Neural cell (in vitro differentiated cells): ENCODE results near the gene DUOX1. TPM values are rescaled to one million over a fixed set of nuclear protein-coding genes. Genes with fewer than 3 reads are reported as not detected.

Source experiments
- H2AFZ ChIP-seq: fragments of 200-600, 300-800 bp; sonication (generic), shearing (Covaris generic); 2 replicates; pipeline ENCODE4 v1.6.0; 2014; ENCODE audit warnings: low read depth, mild to moderate bottlenecking, antibody characterized with exemption, low read length, moderate library complexity
- H3F3A ChIP-seq: fragments of 200-600 bp; shearing (Covaris generic); 2 replicates; pipeline ENCODE4 v1.6.1; 2016; ENCODE audit warnings: mild to moderate bottlenecking, moderate library complexity, mixed read lengths, antibody characterized with exemption, low read length; ENCODE audit not compliant: insufficient read depth, poor library complexity, severe bottlenecking
- H3K27ac ChIP-seq: fragments of 200-600, 300-800 bp; sonication (generic), shearing (Covaris generic); 2 replicates; pipeline ENCODE4 v1.5.1; 2014; ENCODE audit warnings: mild to moderate bottlenecking, low read length, moderate library complexity
- H3K27me3 ChIP-seq: fragments of 300-800, 200-600 bp; sonication (generic), shearing (Covaris generic); 2 replicates; pipeline ENCODE4 v1.6.0; 2014; ENCODE audit warnings: mild to moderate bottlenecking, low read depth, low read length, moderate library complexity; ENCODE audit not compliant: insufficient read depth
- H3K36me3 ChIP-seq: fragments of 300-800, 200-600 bp; sonication (generic), shearing (Covaris generic); 2 replicates; pipeline ENCODE4 v1.5.1; 2014; ENCODE audit warnings: mild to moderate bottlenecking, antibody characterized with exemption, low read length, moderate library complexity; ENCODE audit not compliant: insufficient read depth
- H3K4me2 ChIP-seq: fragments of 300-800, 200-600 bp; sonication (generic), shearing (Covaris generic); 2 replicates; pipeline ENCODE4 v1.6.0; 2014; ENCODE audit warnings: mild to moderate bottlenecking, low read length
- H3K4me3 ChIP-seq: fragments of 300-800, 200-600 bp; sonication (generic), shearing (Covaris generic); 2 replicates; pipeline ENCODE4 v1.5.1; 2014; ENCODE audit warnings: mild to moderate bottlenecking, low read length, moderate library complexity
- H3K79me2 ChIP-seq: fragments of 200-600 bp; shearing (Covaris generic); replicated peaks from 2 replicates; pipeline ENCODE4 v1.6.0; 2014; ENCODE audit warnings: mild to moderate bottlenecking, low read length, moderate library complexity; ENCODE audit not compliant: insufficient read depth
- H3K9ac ChIP-seq: fragments of 300-800, 200-600 bp; sonication (generic), shearing (Covaris generic); 2 replicates; pipeline ENCODE4 v1.6.1; 2016; ENCODE audit warnings: mild to moderate bottlenecking, low read length, mixed read lengths
- H3K9me2 ChIP-seq: fragments of 200-600 bp; shearing (Covaris generic); 2 replicates; pipeline ENCODE4 v1.6.1; 2016; ENCODE audit warnings: mild to moderate bottlenecking, low read length, mixed read lengths; ENCODE audit not compliant: insufficient read depth
- H3K9me3 ChIP-seq: fragments of 200-600, 300-800 bp; sonication (generic), shearing (Covaris generic); 2 replicates; pipeline ENCODE4 v1.6.1; 2016; ENCODE audit warnings: mild to moderate bottlenecking, mixed run types, low read length, moderate library complexity, mixed read lengths
- H4K20me1 ChIP-seq: fragments of 200-600 bp; shearing (Covaris generic); 2 replicates; pipeline ENCODE4 v1.6.1; 2016; ENCODE audit warnings: mild to moderate bottlenecking, mixed run types; ENCODE audit not compliant: insufficient read depth
- EP300 ChIP-seq: fragments of 450-650 bp; conservative IDR thresholded peaks from 2 replicates; pipeline ENCODE4 v1.6.1; 2014; ENCODE audit warnings: antibody characterized with exemption, mild to moderate bottlenecking, moderate library complexity; ENCODE audit not compliant: poor library complexity, severe bottlenecking
- EZH2 ChIP-seq: fragments of 200-600, 300-800 bp; shearing (Covaris generic), sonication (generic); IDR thresholded peaks from 2 replicates; pipeline ENCODE4 v1.6.1; 2014; ENCODE audit warnings: antibody characterized with exemption, low read length, borderline replicate concordance, mild to moderate bottlenecking; ENCODE audit not compliant: insufficient read depth, poor library complexity, severe bottlenecking
- POLR2AphosphoS5 ChIP-seq: IDR thresholded peaks from 2 replicates; pipeline ENCODE4 v1.6.1; 2012
- SMC3 ChIP-seq: fragments of 450-650 bp; conservative IDR thresholded peaks from 2 replicates; pipeline ENCODE4 v1.6.1; 2014; ENCODE audit warnings: antibody characterized with exemption, mild to moderate bottlenecking, moderate library complexity; ENCODE audit not compliant: poor library complexity
- TAF1 ChIP-seq: IDR thresholded peaks from 2 replicates; pipeline ENCODE4 v1.6.1; 2012; ENCODE audit warnings: low read depth
- polyA plus RNA-seq: library from polyadenylated mRNA; depleted of rRNA; stranded (reverse); fragments of >200 nt; gene quantifications from 2 replicates; pipeline ENCODE4 v1.2.3, GENCODE V29; 2014
- TF ChIP-seq, protein P1 (sequence below): IDR thresholded peaks from 2 replicates; pipeline ENCODE4 v1.6.1; 2012; ENCODE audit warnings: borderline replicate concordance

Gene DUOX1
- polyA plus RNA-seq, 1 donor from 2014 or later = not detected

DNA sequence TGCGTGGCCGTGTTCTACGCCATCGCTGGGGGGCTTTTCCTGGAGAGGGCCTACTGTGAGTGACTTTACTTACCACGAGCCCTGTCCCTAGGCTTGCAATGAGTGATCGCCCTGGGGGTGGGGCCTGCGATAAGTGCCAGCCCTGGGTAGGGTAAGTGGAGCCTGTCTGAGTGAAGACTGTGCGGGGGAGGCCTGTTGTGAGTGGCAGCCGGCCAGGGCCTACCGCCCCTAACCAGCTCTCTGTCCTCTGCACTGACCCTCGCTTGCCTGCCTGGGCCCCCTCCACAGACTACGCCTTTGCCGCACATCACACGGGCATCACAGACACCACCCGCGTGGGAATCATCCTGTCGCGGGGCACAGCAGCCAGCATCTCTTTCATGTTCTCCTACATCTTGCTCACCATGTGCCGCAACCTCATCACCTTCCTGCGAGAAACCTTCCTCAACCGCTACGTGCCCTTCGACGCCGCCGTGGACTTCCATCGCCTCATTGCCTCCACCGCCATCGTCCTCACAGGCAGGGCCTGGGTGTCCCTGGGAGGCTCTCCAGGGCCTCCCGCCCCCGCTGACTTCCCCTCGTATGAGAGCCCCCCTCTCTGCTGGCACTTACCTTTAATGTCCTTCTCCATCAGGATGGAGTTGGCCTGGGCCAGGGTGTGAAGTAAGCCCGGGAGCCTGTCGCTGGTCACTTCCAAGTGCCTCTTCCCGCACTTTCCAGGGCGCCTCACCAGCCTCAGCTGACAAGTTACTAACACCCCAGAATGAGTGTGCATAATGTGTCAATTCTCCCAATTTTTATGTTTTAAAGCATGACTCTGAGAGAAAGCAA, 22.4 kb downstream of the DUOX1 start:
- H2AFZ ChIP-seq = no peak overlapping the region
- no peak overlapping the region for H3K4me3 ChIP-seq
- no peaks in the 10 kb centered on the region for H3K36me3 ChIP-seq
- H3K4me2 ChIP-seq = no peak overlapping the region
- H3K9ac ChIP-seq = no peak overlapping the region
- H3F3A ChIP-seq = no peaks in the 10 kb centered on the region
- no peaks in the 10 kb centered on the region for H3K27me3 ChIP-seq
- TF ChIP-seq, protein P1, sequence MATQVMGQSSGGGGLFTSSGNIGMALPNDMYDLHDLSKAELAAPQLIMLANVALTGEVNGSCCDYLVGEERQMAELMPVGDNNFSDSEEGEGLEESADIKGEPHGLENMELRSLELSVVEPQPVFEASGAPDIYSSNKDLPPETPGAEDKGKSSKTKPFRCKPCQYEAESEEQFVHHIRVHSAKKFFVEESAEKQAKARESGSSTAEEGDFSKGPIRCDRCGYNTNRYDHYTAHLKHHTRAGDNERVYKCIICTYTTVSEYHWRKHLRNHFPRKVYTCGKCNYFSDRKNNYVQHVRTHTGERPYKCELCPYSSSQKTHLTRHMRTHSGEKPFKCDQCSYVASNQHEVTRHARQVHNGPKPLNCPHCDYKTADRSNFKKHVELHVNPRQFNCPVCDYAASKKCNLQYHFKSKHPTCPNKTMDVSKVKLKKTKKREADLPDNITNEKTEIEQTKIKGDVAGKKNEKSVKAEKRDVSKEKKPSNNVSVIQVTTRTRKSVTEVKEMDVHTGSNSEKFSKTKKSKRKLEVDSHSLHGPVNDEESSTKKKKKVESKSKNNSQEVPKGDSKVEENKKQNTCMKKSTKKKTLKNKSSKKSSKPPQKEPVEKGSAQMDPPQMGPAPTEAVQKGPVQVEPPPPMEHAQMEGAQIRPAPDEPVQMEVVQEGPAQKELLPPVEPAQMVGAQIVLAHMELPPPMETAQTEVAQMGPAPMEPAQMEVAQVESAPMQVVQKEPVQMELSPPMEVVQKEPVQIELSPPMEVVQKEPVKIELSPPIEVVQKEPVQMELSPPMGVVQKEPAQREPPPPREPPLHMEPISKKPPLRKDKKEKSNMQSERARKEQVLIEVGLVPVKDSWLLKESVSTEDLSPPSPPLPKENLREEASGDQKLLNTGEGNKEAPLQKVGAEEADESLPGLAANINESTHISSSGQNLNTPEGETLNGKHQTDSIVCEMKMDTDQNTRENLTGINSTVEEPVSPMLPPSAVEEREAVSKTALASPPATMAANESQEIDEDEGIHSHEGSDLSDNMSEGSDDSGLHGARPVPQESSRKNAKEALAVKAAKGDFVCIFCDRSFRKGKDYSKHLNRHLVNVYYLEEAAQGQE = no peak
- no peak for TF ChIP-seq EP300
- H3K79me2 ChIP-seq = no peaks in the 10 kb centered on the region
- no peaks in the 10 kb centered on the region for H3K9me3 ChIP-seq
- H3K9me2 ChIP-seq = no peaks in the 10 kb centered on the region
- H4K20me1 ChIP-seq = no peaks in the 10 kb centered on the region
- H3K27ac ChIP-seq = no peak overlapping the region

DNA sequence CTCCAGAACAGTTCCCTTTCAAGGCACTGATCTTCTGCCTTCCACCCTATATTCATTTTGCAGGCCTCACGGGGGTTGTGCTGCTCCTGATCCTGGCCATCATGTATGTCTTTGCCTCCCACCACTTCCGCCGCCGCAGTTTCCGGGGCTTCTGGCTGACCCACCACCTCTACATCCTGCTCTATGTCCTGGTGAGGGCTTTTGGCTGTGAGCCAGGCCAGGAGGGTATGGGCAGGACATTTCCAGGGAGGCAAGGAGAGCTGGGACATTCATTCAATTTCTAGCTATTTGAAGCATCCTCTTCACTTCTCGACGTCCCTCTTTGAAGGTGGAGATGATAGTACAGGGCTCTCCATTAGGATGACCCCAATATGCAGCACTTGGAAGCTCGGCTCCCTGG, 25.9 kb downstream of the DUOX1 start:
- Histone ChIP-seq H3F3A (no peaks in the 10 kb centered on the region), H3K36me3 (no peaks in the 10 kb centered on the region), H3K79me2 (no peaks in the 10 kb centered on the region), H3K4me2 (no peak overlapping the region), H3K27ac (no peak overlapping the region), H3K4me3 (no peak overlapping the region), H3K9ac (no peak overlapping the region), H3K9me3 (no peaks in the 10 kb centered on the region), H2AFZ (no peak overlapping the region), H3K9me2 (no peaks in the 10 kb centered on the region), H3K27me3 (no peaks in the 10 kb centered on the region), H4K20me1 (no peaks in the 10 kb centered on the region)
- TF ChIP-seq, protein P1 = no peak
- TF ChIP-seq SMC3 (no peak), POLR2AphosphoS5 (no peak), TAF1 (no peak), EP300 (no peak), EZH2 (no peak)
